ENCODE measurements around the gene RPL35.

Gene RPL35

GRCh38 chr9:124894741-124895170, 33.0 kb upstream of the RPL35 start:
- Mint-ChIP-seq H3K36me3 (ENCODE audit: low read depth) (peaks cover 51% of the 10 kb centered on the region), H3K9me3 (no peaks in the 10 kb centered on the region), H3K4me3 (no peak overlapping the region), H3K4me1 (no peaks in the 10 kb centered on the region), H3K27ac (peak overlapping the region; percentile 9 to 48 (median 11)), H3K27me3 (ENCODE audit: low read depth) (no peaks in the 10 kb centered on the region)
- TF ChIP-seq CTCF (IDR thresholded peaks at IDR 0.05; ENCODE audit: unreplicated experiment in 3 of 3) = peak; percentile 28 to 56 (median 46)

- Mint-ChIP-seq H3K27ac (peak overlapping the region; percentile 9 to 48 (median 11)), H3K4me3 (no peak overlapping the region), H3K9me3 (no peaks in the 10 kb centered on the region), H3K36me3 (ENCODE audit: low read depth) (peaks cover 54% of the 10 kb centered on the region), H3K27me3 (ENCODE audit: low read depth) (no peaks in the 10 kb centered on the region), H3K4me1 (no peaks in the 10 kb centered on the region)
- TF ChIP-seq CTCF (IDR thresholded peaks at IDR 0.05; ENCODE audit: unreplicated experiment in 3 of 3) = no peak
These were observed 32.4 kb upstream of the RPL35 start for GRCh38 chr9:124894035-124894740.

GRCh38 chr9:124890179-124890578, 28.4 kb upstream of the RPL35 start:
- no peaks in the 10 kb centered on the region for H3K27me3 Mint-ChIP-seq (ENCODE audit: low read depth)
- H3K4me3 Mint-ChIP-seq = no peak overlapping the region
- no peaks in the 10 kb centered on the region for H3K9me3 Mint-ChIP-seq
- peaks cover 53% of the 10 kb centered on the region for H3K36me3 Mint-ChIP-seq (ENCODE audit: low read depth)
- no peak overlapping the region for H3K27ac Mint-ChIP-seq
- H3K4me1 Mint-ChIP-seq = peaks cover 5% of the 10 kb centered on the region
- TF ChIP-seq CTCF (IDR thresholded peaks at IDR 0.05; ENCODE audit: unreplicated experiment in 3 of 3) = no peak

- Mint-ChIP-seq H3K9me3 (no peaks in the 10 kb centered on the region), H3K27me3 (ENCODE audit: low read depth) (no peaks in the 10 kb centered on the region)
- no peak for TF ChIP-seq CTCF (IDR thresholded peaks at IDR 0.05; ENCODE audit: unreplicated experiment in 3 of 3)
These were observed 27.2 kb upstream of the RPL35 start for GRCh38 chr9:124889006-124889405.

GRCh38 chr9:124887832-124888231, 26.1 kb upstream of the RPL35 start:
- TF ChIP-seq CTCF (IDR thresholded peaks at IDR 0.05; ENCODE audit: unreplicated experiment in 3 of 3) = no peak
- no peak overlapping the region for H3K4me3 Mint-ChIP-seq

More at GRCh38 chr9:124889006-124889405, 27.2 kb upstream of the RPL35 start:
- Mint-ChIP-seq H3K4me1 (peaks cover 5% of the 10 kb centered on the region), H3K4me3 (no peak overlapping the region), H3K36me3 (ENCODE audit: low read depth) (peaks cover 49% of the 10 kb centered on the region), H3K27ac (no peak overlapping the region)

More at GRCh38 chr9:124887832-124888231, 26.1 kb upstream of the RPL35 start:
- Mint-ChIP-seq H3K36me3 (ENCODE audit: low read depth) (peaks cover 45% of the 10 kb centered on the region), H3K4me1 (peaks cover 5% of the 10 kb centered on the region), H3K27ac (no peak overlapping the region), H3K27me3 (ENCODE audit: low read depth) (no peaks in the 10 kb centered on the region), H3K9me3 (no peaks in the 10 kb centered on the region)
